ENCODE measurements around the gene PSMA8.
"Not testable (repeated sequence)": the region's sequence is repeated elsewhere in the genome, so short reads cannot be mapped to it uniquely, and the experiment has no call there.

PSMA8 gene

GRCh38 chr18:26159353-26159752 lies 25.7 kb downstream of the PSMA8 start:
- Histone ChIP-seq H3K9me3 (ENCODE audit: control insufficient read depth, low read length) (no peaks in the 10 kb centered on the region), H3K79me1 (replicated peaks; ENCODE audit: low read length, poor library complexity, severe bottlenecking) (no peaks in the 10 kb centered on the region), H3K27ac (ENCODE audit: low read length, poor library complexity, severe bottlenecking) (no peak overlapping the region), H4K91ac (ENCODE audit: low read length) (no peak overlapping the region), H3K4ac (ENCODE audit: low read depth in 1 of 2, low read length in 2 of 2) (no peak overlapping the region), H2BK120ac (ENCODE audit: low read depth, low read length) (no peak overlapping the region), H3K14ac (ENCODE audit: low read length in 2 of 2) (no peak overlapping the region), H3K27me3 (ENCODE audit: control insufficient read depth in 1 of 2, insufficient read depth in 1 of 2, low read length in 2 of 2) (no peaks in the 10 kb centered on the region), H3K36me3 (ENCODE audit: control insufficient read depth in 1 of 2, insufficient read depth in 2 of 2, low read depth in 1 of 2, low read length in 2 of 2) (no peaks in the 10 kb centered on the region), H3K4me3 (ENCODE audit: insufficient read depth in 1 of 2, low read depth in 1 of 2, low read length in 2 of 2) (no peak overlapping the region), H3K18ac (ENCODE audit: low read depth in 1 of 2, low read length in 2 of 2) (no peak overlapping the region), H2BK12ac (ENCODE audit: low read length in 2 of 2) (no peak overlapping the region), H3K4me1 (ENCODE audit: control insufficient read depth, insufficient read depth, low read depth, low read length) (no peaks in the 10 kb centered on the region), H3K4me2 (ENCODE audit: low read length, poor library complexity, severe bottlenecking) (no peak overlapping the region), H2AFZ (ENCODE audit: low read depth, low read length) (no peak overlapping the region), H2BK5ac (ENCODE audit: low read depth, low read length, poor library complexity, severe bottlenecking) (no peak overlapping the region), H3K23ac (ENCODE audit: low read length in 2 of 2) (no peak overlapping the region), H4K8ac (ENCODE audit: low read length) (no peak overlapping the region), H3K9ac (ENCODE audit: low read length) (no peak overlapping the region), H2AK5ac (ENCODE audit: low read length, severe bottlenecking) (no peak overlapping the region), H2BK15ac (ENCODE audit: low read depth, poor library complexity, severe bottlenecking) (no peak overlapping the region)
- 84% methylated on average over 3 of the region's 3 CpGs for WGBS
- no peak for DNase-seq

GRCh38 chr18:26164571-26164970 lies 30.9 kb downstream of the PSMA8 start:
- H2BK15ac ChIP-seq (ENCODE audit: low read depth, poor library complexity, severe bottlenecking), result no peak overlapping the region
- WGBS, result 85% methylated on average over 2 of the region's 2 CpGs
- no peak overlapping the region for H3K4me2 ChIP-seq (ENCODE audit: low read length, poor library complexity, severe bottlenecking)
- H2AK5ac ChIP-seq (ENCODE audit: low read length, severe bottlenecking), result no peak overlapping the region
- no peak overlapping the region for H3K18ac ChIP-seq (ENCODE audit: low read depth in 1 of 2, low read length in 2 of 2)
- DNase-seq, result no peak
- no peak overlapping the region for H3K4ac ChIP-seq (ENCODE audit: low read depth in 1 of 2, low read length in 2 of 2)
- no peaks in the 10 kb centered on the region for H3K79me1 ChIP-seq (replicated peaks; ENCODE audit: low read length, poor library complexity, severe bottlenecking)
- no peak overlapping the region for H4K8ac ChIP-seq (ENCODE audit: low read length)
- no peaks in the 10 kb centered on the region for H3K4me1 ChIP-seq (ENCODE audit: control insufficient read depth, insufficient read depth, low read depth, low read length)
- no peak overlapping the region for H2BK120ac ChIP-seq (ENCODE audit: low read depth, low read length)
- no peak overlapping the region for H3K27ac ChIP-seq (ENCODE audit: low read length, poor library complexity, severe bottlenecking)
- H3K4me3 ChIP-seq (ENCODE audit: insufficient read depth in 1 of 2, low read depth in 1 of 2, low read length in 2 of 2), result no peak overlapping the region
- no peak overlapping the region for H3K23ac ChIP-seq (ENCODE audit: low read length in 2 of 2)
- no peaks in the 10 kb centered on the region for H3K27me3 ChIP-seq (ENCODE audit: control insufficient read depth in 1 of 2, insufficient read depth in 1 of 2, low read length in 2 of 2)
- no peak overlapping the region for H2AFZ ChIP-seq (ENCODE audit: low read depth, low read length)
- H4K91ac ChIP-seq (ENCODE audit: low read length), result no peak overlapping the region
- H3K9ac ChIP-seq (ENCODE audit: low read length), result no peak overlapping the region
- H3K9me3 ChIP-seq (ENCODE audit: control insufficient read depth, low read length), result no peaks in the 10 kb centered on the region
- no peak overlapping the region for H2BK12ac ChIP-seq (ENCODE audit: low read length in 2 of 2)
- no peak overlapping the region for H2BK5ac ChIP-seq (ENCODE audit: low read depth, low read length, poor library complexity, severe bottlenecking)
- H3K36me3 ChIP-seq (ENCODE audit: control insufficient read depth in 1 of 2, insufficient read depth in 2 of 2, low read depth in 1 of 2, low read length in 2 of 2), result no peaks in the 10 kb centered on the region
- H3K14ac ChIP-seq (ENCODE audit: low read length in 2 of 2), result no peak overlapping the region

GRCh38 chr18:26167592-26167991 lies 33.9 kb downstream of the PSMA8 start:
- H3K4me2 ChIP-seq (ENCODE audit: low read length, poor library complexity, severe bottlenecking); H3K4ac ChIP-seq (ENCODE audit: low read depth in 1 of 2, low read length in 2 of 2); H3K27me3 ChIP-seq (ENCODE audit: control insufficient read depth in 1 of 2, insufficient read depth in 1 of 2, low read length in 2 of 2); H3K36me3 ChIP-seq (ENCODE audit: control insufficient read depth in 1 of 2, insufficient read depth in 2 of 2, low read depth in 1 of 2, low read length in 2 of 2); DNase-seq; H3K18ac ChIP-seq (ENCODE audit: low read depth in 1 of 2, low read length in 2 of 2); H4K91ac ChIP-seq (ENCODE audit: low read length); H2BK120ac ChIP-seq (ENCODE audit: low read depth, low read length); H2AFZ ChIP-seq (ENCODE audit: low read depth, low read length); H4K8ac ChIP-seq (ENCODE audit: low read length); H2BK5ac ChIP-seq (ENCODE audit: low read depth, low read length, poor library complexity, severe bottlenecking); H3K4me1 ChIP-seq (ENCODE audit: control insufficient read depth, insufficient read depth, low read depth, low read length); H2BK15ac ChIP-seq (ENCODE audit: low read depth, poor library complexity, severe bottlenecking); H3K14ac ChIP-seq (ENCODE audit: low read length in 2 of 2); H3K4me3 ChIP-seq (ENCODE audit: insufficient read depth in 1 of 2, low read depth in 1 of 2, low read length in 2 of 2); H2BK12ac ChIP-seq (ENCODE audit: low read length in 2 of 2); H3K23ac ChIP-seq (ENCODE audit: low read length in 2 of 2); H3K27ac ChIP-seq (ENCODE audit: low read length, poor library complexity, severe bottlenecking); H2AK5ac ChIP-seq (ENCODE audit: low read length, severe bottlenecking); H3K9ac ChIP-seq (ENCODE audit: low read length); H3K9me3 ChIP-seq (ENCODE audit: control insufficient read depth, low read length); H3K79me1 ChIP-seq (replicated peaks; ENCODE audit: low read length, poor library complexity, severe bottlenecking): not testable (repeated sequence)
- 90% methylated on average over 1 of the region's 1 CpG for WGBS

GRCh38 chr18:26175481-26175880 lies 41.8 kb downstream of the PSMA8 start:
- Histone ChIP-seq H3K4me3 (ENCODE audit: insufficient read depth in 1 of 2, low read depth in 1 of 2, low read length in 2 of 2) (no peak overlapping the region), H3K4me1 (ENCODE audit: control insufficient read depth, insufficient read depth, low read depth, low read length) (no peaks in the 10 kb centered on the region), H3K14ac (ENCODE audit: low read length in 2 of 2) (no peak overlapping the region), H3K27me3 (ENCODE audit: control insufficient read depth in 1 of 2, insufficient read depth in 1 of 2, low read length in 2 of 2) (no peaks in the 10 kb centered on the region), H4K91ac (ENCODE audit: low read length) (no peak overlapping the region), H2AFZ (ENCODE audit: low read depth, low read length) (no peak overlapping the region), H2BK5ac (ENCODE audit: low read depth, low read length, poor library complexity, severe bottlenecking) (no peak overlapping the region), H3K23ac (ENCODE audit: low read length in 2 of 2) (no peak overlapping the region), H2AK5ac (ENCODE audit: low read length, severe bottlenecking) (no peak overlapping the region), H3K9me3 (ENCODE audit: control insufficient read depth, low read length) (no peaks in the 10 kb centered on the region), H3K9ac (ENCODE audit: low read length) (no peak overlapping the region), H3K18ac (ENCODE audit: low read depth in 1 of 2, low read length in 2 of 2) (no peak overlapping the region), H3K79me1 (replicated peaks; ENCODE audit: low read length, poor library complexity, severe bottlenecking) (no peaks in the 10 kb centered on the region), H3K4ac (ENCODE audit: low read depth in 1 of 2, low read length in 2 of 2) (no peak overlapping the region), H3K27ac (ENCODE audit: low read length, poor library complexity, severe bottlenecking) (no peak overlapping the region), H2BK15ac (ENCODE audit: low read depth, poor library complexity, severe bottlenecking) (no peak overlapping the region), H4K8ac (ENCODE audit: low read length) (no peak overlapping the region), H2BK120ac (ENCODE audit: low read depth, low read length) (no peak overlapping the region), H3K36me3 (ENCODE audit: control insufficient read depth in 1 of 2, insufficient read depth in 2 of 2, low read depth in 1 of 2, low read length in 2 of 2) (no peaks in the 10 kb centered on the region), H3K4me2 (ENCODE audit: low read length, poor library complexity, severe bottlenecking) (no peak overlapping the region), H2BK12ac (ENCODE audit: low read length in 2 of 2) (no peak overlapping the region)
- DNase-seq, result no peak
- 72% methylated on average over 1 of the region's 2 CpGs for WGBS

Data from mesenchymal stem cell (in vitro differentiated cells and primary cell).